DOHH2 (cell line): ENCODE measurements around the gene MYH7B.

Experiments used
- CTCF ChIP-seq: fragments of 200-600 bp; sonication (generic); IDR thresholded peaks from one replicate; pipeline ENCODE4 v1.5.1; 2014; ENCODE audit warnings: antibody characterized with exemption, mild to moderate bottlenecking, low read depth, low read length; ENCODE audit not compliant: poor library complexity, severe bottlenecking
- EZH2phosphoT487 ChIP-seq: fragments of 200-600 bp; sonication (generic); IDR thresholded peaks from 2 replicates; pipeline ENCODE4 v1.6.1; 2017; ENCODE audit warnings: borderline replicate concordance, mild to moderate bottlenecking, antibody characterized with exemption, low read length, moderate library complexity, mixed read lengths

GRCh38 chr20:35000311-35000921 lies 44.7 kb downstream of the MYH7B start:
- TF ChIP-seq CTCF = no peak
- no peak for TF ChIP-seq EZH2phosphoT487
